HG03378 (cell line): Measurements from ENCODE around the gene LIMS2.

Source experiments
- ATAC-seq: cut with Tn5 transposase; IDR thresholded peaks from one replicate; pipeline ENCODE4 v1.9.1; 2021; ENCODE audit warnings: mild to moderate bottlenecking, moderate library complexity; ENCODE audit not compliant: unreplicated experiment

Gene LIMS2

GRCh38 chr2:127634626-127635379, 40.5 kb downstream of the LIMS2 start:
- no peak for ATAC-seq

GRCh38 chr2:127634066-127634617, 41.2 kb downstream of the LIMS2 start:
- ATAC-seq = no peak

GRCh38 chr2:127633556-127634065, 41.7 kb downstream of the LIMS2 start:
- no peak for ATAC-seq

GRCh38 chr2:127632592-127633489, 42.5 kb downstream of the LIMS2 start:
- ATAC-seq = no peak

- ATAC-seq = no peak
These were observed 43.2 kb downstream of the LIMS2 start for GRCh38 chr2:127631997-127632581.

GRCh38 chr2:127631541-127631996, 43.8 kb downstream of the LIMS2 start:
- ATAC-seq = no peak

- no peak for ATAC-seq
These were observed 44.3 kb downstream of the LIMS2 start for GRCh38 chr2:127630864-127631540.

- no peak for ATAC-seq
These were observed 45.0 kb downstream of the LIMS2 start for GRCh38 chr2:127630096-127630863.

- no peak for ATAC-seq
These were observed 45.7 kb downstream of the LIMS2 start for GRCh38 chr2:127629637-127630036.

- ATAC-seq = no peak
These were observed 46.3 kb downstream of the LIMS2 start for GRCh38 chr2:127628767-127629614.

GRCh38 chr2:127627740-127628571, 47.4 kb downstream of the LIMS2 start:
- ATAC-seq = no peak

GRCh38 chr2:127626917-127627739, 48.2 kb downstream of the LIMS2 start:
- no peak for ATAC-seq

GRCh38 chr2:127626175-127626574, 49.2 kb downstream of the LIMS2 start:
- ATAC-seq = no peak

GRCh38 chr2:127625572-127625951, 49.8 kb downstream of the LIMS2 start:
- ATAC-seq = no peak

- no peak for ATAC-seq
These were observed 50.4 kb downstream of the LIMS2 start for GRCh38 chr2:127624756-127625571.

GRCh38 chr2:127624320-127624755, 51.0 kb downstream of the LIMS2 start:
- no peak for ATAC-seq
